K562 (cell line): ENCODE data around the gene UIMC1. TPM values are rescaled to one million over a fixed set of nuclear protein-coding genes. Genes with fewer than 3 reads are reported as not detected.
A peak's percentile ranks its signal among the peaks of the same experiment; 100 is the strongest.

Experiments used
- ATAC-seq: fragments of 200-7000 bp; cut with Tn5 transposase; 3 replicates; pipeline ENCODE4 v1.9.1; 2020; ENCODE audit warnings: moderate library complexity
- BruUV-seq: library from RNA; stranded (reverse); fragments of 400-500 nt; replicated peaks from 2 replicates; lab custom pipeline; 2021; lab: Mats Ljungman, UMichigan
- CTCF ChIA-PET: fragments of 300-600 bp; formaldehyde crosslinking; extraction: SDS; loops from one replicate; lab custom pipeline; 2021; ENCODE audit warnings: low intra/inter-chr PET ratio; lab: Yijun Ruan, JAX
- POLR2A ChIA-PET: fragments of 300-600, 350-650 bp; sonication (Branson Sonifier 250); formaldehyde crosslinking; extraction: SDS; loops from one replicate; lab custom pipeline; 2021; ENCODE audit warnings: antibody characterized with exemption, inconsistent platforms; lab: Yijun Ruan, JAX
- DNase-seq, 4 experiments: peaks; one replicate each; pipeline versions ENCODE4 v3.0.0 to v3.0.0-alpha.2; 2011 to 2018; ENCODE audit warnings: low spot score in 3 of 4, mixed read lengths in 3 of 4; ENCODE audit errors: extremely low read depth in 1 of 4
- FAIRE-seq: peaks from 2 replicates; lab custom pipeline; 2011; peaks lifted over from hg19 to GRCh38; lab: Jason Lieb, UNC
- H2AFZ ChIP-seq: 2 replicates; pipeline ENCODE4 v1.6.0; 2011; ENCODE audit warnings: low read depth, low read length, control low read depth, inconsistent platforms
- H3K27ac ChIP-seq: fragments of 200-600 bp; 3 replicates; pipeline ENCODE4 v1.8.0; 2011; ENCODE audit warnings: low read depth, mild to moderate bottlenecking, control low read depth, inconsistent platforms, low read length, moderate library complexity, mixed read lengths; ENCODE audit errors: extremely low read depth
- H3K27me3 ChIP-seq, 2 experiments: fragments of 300-600 bp in 1 of 2; 2 replicates in 1 of 2; 3 replicates in 1 of 2; pipeline versions ENCODE4 v1.6.0 to v1.8.0; 2011; ENCODE audit warnings: inconsistent platforms in 2 of 2, low read length in 2 of 2, mild to moderate bottlenecking in 1 of 2, mixed read lengths in 1 of 2, moderate library complexity in 1 of 2; ENCODE audit not compliant: control insufficient read depth in 2 of 2, insufficient read depth in 2 of 2
- H3K36me3 ChIP-seq: fragments of 300-600 bp; 3 replicates; pipeline ENCODE4 v1.8.0; 2011; ENCODE audit warnings: mild to moderate bottlenecking, low read length, inconsistent platforms; ENCODE audit not compliant: control insufficient read depth, insufficient read depth
- H3K4me1 ChIP-seq, 2 experiments: fragments of 200-600 bp in 1 of 2; replicated peaks in 1 of 2; 2 replicates in 1 of 2; 3 replicates in 1 of 2; pipeline versions ENCODE4 v1.5.1 to v1.8.0; 2011; ENCODE audit warnings: inconsistent platforms in 2 of 2, low read length in 2 of 2, mild to moderate bottlenecking in 1 of 2, mixed read lengths in 1 of 2, moderate library complexity in 1 of 2; ENCODE audit not compliant: control insufficient read depth in 2 of 2, insufficient read depth in 2 of 2
- H3K4me2 ChIP-seq: 2 replicates; pipeline ENCODE4 v1.6.1; 2011; ENCODE audit warnings: low read length, control low read depth, inconsistent platforms, mixed read lengths; ENCODE audit not compliant: insufficient read depth
- H3K4me3 ChIP-seq: fragments of 200-600 bp; sonication (generic), shearing (Covaris generic); 2 replicates; pipeline ENCODE4 v1.5.1; 2016; ENCODE audit warnings: control low read depth, inconsistent platforms
- H3K79me2 ChIP-seq: fragments of 200-600 bp; 3 replicates; pipeline ENCODE4 v1.8.0; 2011; ENCODE audit warnings: low read length, inconsistent platforms; ENCODE audit not compliant: control insufficient read depth, insufficient read depth
- H3K9ac ChIP-seq, 2 experiments: 2 replicates each; pipeline versions ENCODE4 v1.6.0 to v1.6.1; 2011; ENCODE audit warnings: low read depth in 2 of 2, low read length in 2 of 2, control low read depth in 1 of 2, inconsistent platforms in 1 of 2, mild to moderate bottlenecking in 1 of 2, mixed read lengths in 1 of 2; ENCODE audit not compliant: insufficient read depth in 1 of 2
- H3K9me1 ChIP-seq: one replicate; pipeline ENCODE4 v1.6.0; 2011; ENCODE audit warnings: inconsistent platforms, mild to moderate bottlenecking, low read length, moderate library complexity; ENCODE audit not compliant: control insufficient read depth, insufficient read depth
- H3K9me3 ChIP-seq: replicated peaks from 2 replicates; pipeline ENCODE4 v1.5.1; 2011; ENCODE audit warnings: low read depth, low read length, inconsistent platforms; ENCODE audit not compliant: control insufficient read depth, insufficient read depth
- H4K20me1 ChIP-seq: replicated peaks from 2 replicates; pipeline ENCODE4 v1.6.1; 2011; ENCODE audit warnings: low read length, inconsistent platforms, mixed read lengths; ENCODE audit not compliant: control insufficient read depth, insufficient read depth
- CEBPB ChIP-seq: fragments of 450-650 bp; IDR thresholded peaks from 2 replicates; pipeline ENCODE4 v1.6.1; 2016; ENCODE audit warnings: missing genetic modification characterization, missing compliant biosample characterization
- CEBPG ChIP-seq, 3 experiments: fragments of 200-800 bp in 1 of 3; sonication (Bioruptor generic) in 1 of 3; sonication (generic) in 1 of 3; formaldehyde crosslinking in 1 of 3; IDR thresholded peaks in 2 of 3; conservative IDR thresholded peaks in 1 of 3; 2 replicates each; pipeline versions ENCODE4 v1.6.1 to v1.8.0; 2016 to 2022; ENCODE audit warnings: missing compliant biosample characterization in 2 of 3, missing genetic modification characterization in 2 of 3, mild to moderate bottlenecking in 1 of 3, missing genetic modification reagents in 1 of 3
- CHD2 ChIP-seq: IDR thresholded peaks from 2 replicates; pipeline ENCODE4 v1.6.1; 2011; ENCODE audit warnings: low read depth, low read length
- GTF2E2 ChIP-seq: fragments of 200-800 bp; sonication (Bioruptor generic); IDR thresholded peaks from 2 replicates; pipeline ENCODE4 v1.6.1; 2016; ENCODE audit warnings: missing genetic modification characterization, missing compliant biosample characterization
- HMG20B ChIP-seq: fragments of 250-450 bp; sonication (Bioruptor Pico); IDR thresholded peaks from 2 replicates; pipeline ENCODE4 v1.5.0; 2021; ENCODE audit warnings: mild to moderate bottlenecking
- KHSRP ChIP-seq: fragments of 450-650 bp; IDR thresholded peaks from 2 replicates; pipeline ENCODE4 v1.6.1; 2017
- TCF7 ChIP-seq: sonication (generic); IDR thresholded peaks from 2 replicates; pipeline ENCODE4 v1.6.1; 2016; ENCODE audit warnings: antibody characterized with exemption, borderline replicate concordance
- TEAD1 ChIP-seq, 2 experiments: fragments of 450-650 bp in 1 of 2; sonication (generic) in 1 of 2; formaldehyde crosslinking; IDR thresholded peaks; 2 replicates each; pipeline versions ENCODE4 v1.4.0 to v1.8.0; 2020 to 2022; ENCODE audit warnings: mild to moderate bottlenecking in 2 of 2, missing genetic modification reagents in 1 of 2
- ZNF695 ChIP-seq: fragments of 450-650 bp; formaldehyde crosslinking; IDR thresholded peaks from 2 replicates; pipeline ENCODE4 v1.4.0; 2020; ENCODE audit warnings: mild to moderate bottlenecking, moderate library complexity
- WGBS: fragments of 100-300 bp; shearing (Covaris generic); methylation state at CpG from one replicate; pipeline ENCODE4 v1.1.6; 2016; ENCODE audit warnings: low coverage, mixed read lengths; ENCODE audit not compliant: insufficient coverage; ENCODE audit errors: missing lambda C conversion rate; 5-methylcytosine and 5-hydroxymethylcytosine counted together
- in situ Hi-C: fragments of 300-500 bp; cut with MboI; formaldehyde crosslinking; loops from 4 replicates; pipeline ENCODE4 v1.15.0; 2018; ENCODE audit warnings: inconsistent platforms, mixed read lengths
- intact Hi-C: fragments of 100-400 bp; cut with micrococcal nuclease; formaldehyde crosslinking; loops from 2 replicates; pipeline ENCODE4 v1.14.2; 2022
- polyA plus RNA-seq, 8 experiments: library from polyadenylated mRNA; depleted of rRNA in 4 of 8; stranded (reverse) in 5 of 8; unstranded in 3 of 8; fragments of >200 nt; fragmentation: Nextera tagmentation in 2 of 8; fragmentation: Illumina TruSeq in 1 of 8; extraction: Ambion mirVana in 2 of 8; extraction: Trizol in 1 of 8; gene quantifications; 2 replicates each; pipeline versions ENCODE4 v1.2.1 to v1.2.3, GENCODE V29; 2011 to 2014; ENCODE audit warnings: inconsistent platforms in 1 of 8, missing spikeins in 1 of 8
- total RNA-seq, 7 experiments: library from RNA; depleted of rRNA in 6 of 7; stranded (reverse); fragments of >200 nt in 6 of 7; fragmentation: Illumina TruSeq in 2 of 7; extraction: Trizol in 2 of 7; gene quantifications; 2 replicates each; pipeline versions ENCODE4 v1.2.1 to v1.2.3, GENCODE V29; 2011 to 2021; ENCODE audit warnings: low replicate concordance in 1 of 7
- TF ChIP-seq, protein P1 (sequence below): sonication (generic); IDR thresholded peaks from 2 replicates; pipeline ENCODE4 v1.6.1; 2016

The UIMC1 gene
- total and polyA plus RNA-seq, 9 of the 15 experiments (the other 6 are each of a cell fraction or from before 2014, with no cell fraction given): 14.9 to 51.7 (median 36.8) TPM

DNA sequence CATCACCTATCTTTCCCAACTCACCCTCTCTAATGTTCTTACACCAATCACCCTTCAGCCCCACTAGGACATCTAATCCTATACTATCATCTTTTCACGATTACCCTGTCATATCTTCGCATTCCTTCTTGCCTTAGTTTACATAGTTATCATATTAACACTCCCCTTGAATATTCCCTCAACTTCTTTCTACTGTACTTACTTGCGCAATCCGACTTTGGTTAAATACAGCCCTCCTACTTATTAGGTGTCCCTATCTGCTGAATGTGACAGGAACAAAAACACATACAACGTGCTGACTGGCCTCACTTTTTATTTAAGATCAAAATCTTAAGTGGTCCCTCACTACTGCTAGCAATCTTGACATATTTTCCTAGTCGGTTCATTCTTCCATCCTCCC is 88.0 kb downstream of the UIMC1 start:
- 78% methylated on average over 6 of the region's 6 CpGs for WGBS
- Histone ChIP-seq H2AFZ (no peak overlapping the region), H3K4me1 (peaks cover 0 to 4% of the 10 kb centered on the region in 2 experiments; a peak in 3 of 5 replicates), H3K27me3 (no peaks in the 10 kb centered on the region), H3K9me1 (no peaks in the 10 kb centered on the region), H3K79me2 (no peaks in the 10 kb centered on the region; the same call in 2 of the 3 replicates), H3K27ac (no peak overlapping the region), H3K4me2 (no peak overlapping the region), H3K4me3 (no peak overlapping the region), H3K36me3 (peaks cover 35% of the 10 kb centered on the region), H3K9me3 (no peaks in the 10 kb centered on the region), H4K20me1 (no peaks in the 10 kb centered on the region; the same call in none of the 2 replicates), H3K9ac (no peak overlapping the region)
- in situ Hi-C loops: no loop called here
- DNase-seq (no peak), FAIRE-seq (no peak), ATAC-seq (no peak)
- BruUV-seq: no TSS peak
- intact Hi-C loops: no loop called here
- ChIA-PET CTCF (no interaction called here), POLR2A (no interaction called here)
- TF ChIP-seq CHD2: no peak
- no peak for TF ChIP-seq CEBPG (CRISPR knock-in tag; IDR thresholded peaks at IDR 0.05)
- peak; percentile 43 to 53; a peak in 3 of 4 replicates for TF ChIP-seq CEBPG (tag; conservative IDR thresholded peaks at IDR 0.05 in 1 of 2, IDR thresholded peaks at IDR 0.05 in 1 of 2)
- no peak for TF ChIP-seq GTF2E2
- TF ChIP-seq TEAD1 (CRISPR knock-in tag; IDR thresholded peaks at IDR 0.05): no peak
- no peak for TF ChIP-seq TCF7
- peak; percentile 81 for TF ChIP-seq CEBPB (tag)

DNA sequence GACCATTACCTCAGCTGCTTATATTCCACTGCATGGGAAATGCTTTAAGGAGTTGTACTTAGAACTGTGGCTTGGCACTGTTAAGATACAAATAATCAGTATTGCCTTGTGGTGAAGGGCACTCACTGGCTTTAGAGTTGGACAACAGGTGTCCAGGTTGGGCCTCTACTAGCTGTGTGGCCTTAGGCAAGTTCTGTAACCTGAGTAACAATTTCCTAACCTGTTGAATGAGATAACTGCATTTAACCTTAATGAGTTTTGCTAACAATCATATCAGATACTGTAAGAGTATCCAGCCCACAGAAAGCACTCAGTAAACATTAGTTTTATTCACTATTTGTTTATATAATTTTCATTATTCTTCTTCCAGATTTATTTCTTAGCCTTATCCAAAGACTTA is 90.2 kb downstream of the UIMC1 start:
- in situ Hi-C loops: no loop called here
- DNase-seq (no peak), ATAC-seq (no peak; the same call in 2 of the 3 replicates), FAIRE-seq (no peak)
- H3K4me1 ChIP-seq: peaks cover 0 to 13% of the 10 kb centered on the region in 2 experiments; a peak in 3 of 5 replicates
- no peak overlapping the region for H3K27ac ChIP-seq
- no peak overlapping the region for H2AFZ ChIP-seq
- TF ChIP-seq ZNF695 (CRISPR knock-in tag) (no peak), HMG20B (no peak), KHSRP (no peak)
- TF ChIP-seq, protein P1, sequence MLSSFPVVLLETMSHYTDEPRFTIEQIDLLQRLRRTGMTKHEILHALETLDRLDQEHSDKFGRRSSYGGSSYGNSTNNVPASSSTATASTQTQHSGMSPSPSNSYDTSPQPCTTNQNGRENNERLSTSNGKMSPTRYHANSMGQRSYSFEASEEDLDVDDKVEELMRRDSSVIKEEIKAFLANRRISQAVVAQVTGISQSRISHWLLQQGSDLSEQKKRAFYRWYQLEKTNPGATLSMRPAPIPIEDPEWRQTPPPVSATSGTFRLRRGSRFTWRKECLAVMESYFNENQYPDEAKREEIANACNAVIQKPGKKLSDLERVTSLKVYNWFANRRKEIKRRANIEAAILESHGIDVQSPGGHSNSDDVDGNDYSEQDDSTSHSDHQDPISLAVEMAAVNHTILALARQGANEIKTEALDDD: 0 out of 2 replicates have a peak, but pooled peaks have one; percentile 38
- no peaks in the 10 kb centered on the region for H3K9me1 ChIP-seq
- no TSS peak for BruUV-seq
- no peak overlapping the region for H3K4me2 ChIP-seq
- no peak overlapping the region for H3K9ac ChIP-seq
- H3K9me3 ChIP-seq: no peaks in the 10 kb centered on the region
- H3K79me2 ChIP-seq: no peaks in the 10 kb centered on the region; the same call in 2 of the 3 replicates
- peaks cover 46% of the 10 kb centered on the region for H3K36me3 ChIP-seq
- no peaks in the 10 kb centered on the region; the same call in none of the 2 replicates for H4K20me1 ChIP-seq
- intact Hi-C loops: no loop called here
- ChIA-PET CTCF (no interaction called here), POLR2A (interaction anchor here (1.4 kb wide), 1 partner anchor 17 kb away, joined by 7 read pairs; the partner anchor contains the start of gene HK3)
- no peaks in the 10 kb centered on the region for H3K27me3 ChIP-seq
- H3K4me3 ChIP-seq: no peak overlapping the region
